GM23248 (cell line): ENCODE measurements around the gene SOX8. TPM values are rescaled to one million over a fixed set of nuclear protein-coding genes. Genes with fewer than 3 reads are reported as not detected.

ENCODE experiments used
- DNase-seq: peaks from one replicate; pipeline ENCODE4 v3.0.0-alpha.2; 2015
- H2AFZ ChIP-seq: fragments of 200-600 bp; sonication (generic); 2 replicates; pipeline ENCODE4 v1.6.1; 2016; ENCODE audit warnings: antibody characterized with exemption
- H3F3A ChIP-seq: fragments of 200-600 bp; sonication (generic); 2 replicates; pipeline ENCODE4 v1.6.1; 2016; ENCODE audit warnings: mild to moderate bottlenecking, antibody characterized with exemption, mixed run types; ENCODE audit not compliant: insufficient read depth
- H3K27ac ChIP-seq: fragments of 200-600 bp; sonication (generic); 2 replicates; pipeline ENCODE4 v1.5.1; 2016; ENCODE audit warnings: mild to moderate bottlenecking
- H3K27me3 ChIP-seq: fragments of 200-600 bp; sonication (generic); replicated peaks from 2 replicates; pipeline ENCODE4 v1.6.1; 2016; ENCODE audit warnings: mild to moderate bottlenecking; ENCODE audit not compliant: insufficient read depth
- H3K36me3 ChIP-seq: fragments of 200-600 bp; sonication (generic); 2 replicates; pipeline ENCODE4 v1.6.1; 2016; ENCODE audit warnings: low read depth, mild to moderate bottlenecking
- H3K4me1 ChIP-seq: fragments of 200-600 bp; sonication (generic); 2 replicates; pipeline ENCODE4 v1.6.1; 2016; ENCODE audit warnings: mild to moderate bottlenecking; ENCODE audit not compliant: insufficient read depth
- H3K4me2 ChIP-seq: fragments of 200-600 bp; sonication (generic); one replicate; pipeline ENCODE4 v1.6.1; 2016; ENCODE audit warnings: mild to moderate bottlenecking; ENCODE audit not compliant: unreplicated experiment
- H3K4me3 ChIP-seq: fragments of 200-600 bp; sonication (generic); 2 replicates; pipeline ENCODE4 v1.5.1; 2016; ENCODE audit warnings: mild to moderate bottlenecking
- H3K79me2 ChIP-seq: fragments of 200-600 bp; sonication (generic); 2 replicates; pipeline ENCODE4 v1.6.1; 2016; ENCODE audit warnings: mild to moderate bottlenecking; ENCODE audit not compliant: insufficient read depth
- H3K9ac ChIP-seq: fragments of 200-600 bp; sonication (generic); 2 replicates; pipeline ENCODE4 v1.6.1; 2016; ENCODE audit warnings: mild to moderate bottlenecking
- H3K9me2 ChIP-seq: fragments of 200-600 bp; sonication (generic); 2 replicates; pipeline ENCODE4 v1.6.1; 2016; ENCODE audit warnings: mixed run types, mild to moderate bottlenecking, moderate library complexity; ENCODE audit not compliant: insufficient read depth
- H3K9me3 ChIP-seq: fragments of 200-600 bp; sonication (generic); one replicate; pipeline ENCODE4 v1.6.1; 2017; ENCODE audit warnings: low read depth
- H4K20me1 ChIP-seq: fragments of 200-600 bp; sonication (generic); 2 replicates; pipeline ENCODE4 v1.6.0; 2016; ENCODE audit not compliant: insufficient read depth
- EZH2 ChIP-seq: fragments of 200-600 bp; sonication (generic); IDR thresholded peaks from 2 replicates; pipeline ENCODE4 v1.6.1; 2018; ENCODE audit warnings: antibody characterized with exemption, mild to moderate bottlenecking; ENCODE audit not compliant: insufficient read depth, poor library complexity, severe bottlenecking
- EZH2phosphoT487 ChIP-seq: fragments of 200-600 bp; sonication (generic); IDR thresholded peaks from 2 replicates; pipeline ENCODE4 v1.6.1; 2018; ENCODE audit warnings: antibody characterized with exemption, moderate library complexity, mild to moderate bottlenecking, low read depth; ENCODE audit not compliant: insufficient read depth
- WGBS, 2 experiments: methylation state at CpG; one replicate each; pipeline ENCODE4 v1.1.6; 2015 to 2017; ENCODE audit warnings: low lambda C conversion rate in 2 of 2, low coverage in 1 of 2; ENCODE audit errors: missing lambda C conversion rate in 2 of 2; 5-methylcytosine and 5-hydroxymethylcytosine counted together
- in situ Hi-C: fragments of 300-500 bp; cut with MboI; formaldehyde crosslinking; loops from 2 replicates; pipeline ENCODE4 v1.15.0; 2020
- polyA plus RNA-seq: library from polyadenylated mRNA; unstranded; fragments of >200 nt; fragmentation: Nextera tagmentation; extraction: Ambion mirVana; gene quantifications from 2 replicates; pipeline ENCODE4 v1.2.1, GENCODE V29; 2016
- total RNA-seq: library from RNA; depleted of rRNA; stranded (reverse); fragments of >200 nt; shearing (Covaris generic); gene quantifications from 2 replicates; pipeline ENCODE4 v1.2.3, GENCODE V29; 2014

The SOX8 gene
- total and polyA plus RNA-seq, 2 experiments from 2014 or later, result 0.15 to 0.43 TPM

- Histone ChIP-seq H3K9ac (no peak overlapping the region), H4K20me1 (no peaks in the 10 kb centered on the region), H3K4me3 (no peak overlapping the region), H2AFZ (no peak overlapping the region), H3K27ac (no peak overlapping the region), H3F3A (no peaks in the 10 kb centered on the region), H3K27me3 (peaks cover 18% of the 10 kb centered on the region), H3K4me2 (no peak overlapping the region), H3K9me3 (no peaks in the 10 kb centered on the region), H3K9me2 (no peaks in the 10 kb centered on the region), H3K79me2 (no peaks in the 10 kb centered on the region), H3K36me3 (no peaks in the 10 kb centered on the region), H3K4me1 (no peaks in the 10 kb centered on the region)
- DNase-seq, result no peak
- 43 to 46% methylated on average over 6 of the region's 6 CpGs for WGBS, 2 experiments
- in situ Hi-C loops, result no loop called here
- TF ChIP-seq EZH2 (no peak), EZH2phosphoT487 (no peak)
These were observed 15.1 kb downstream of the SOX8 start for GRCh38 chr16:996681-997080.

GRCh38 chr16:997440-998051 is 16.0 kb downstream of the SOX8 start:
- Histone ChIP-seq H3K9me3 (no peaks in the 10 kb centered on the region), H3K27me3 (peaks cover 20% of the 10 kb centered on the region), H3K9me2 (no peaks in the 10 kb centered on the region), H3F3A (no peaks in the 10 kb centered on the region), H3K9ac (no peak overlapping the region), H3K4me2 (no peak overlapping the region), H3K79me2 (no peaks in the 10 kb centered on the region), H3K4me3 (no peak overlapping the region), H3K27ac (no peak overlapping the region), H2AFZ (no peak overlapping the region), H3K36me3 (no peaks in the 10 kb centered on the region), H4K20me1 (no peaks in the 10 kb centered on the region), H3K4me1 (no peaks in the 10 kb centered on the region)
- in situ Hi-C loops, result no loop called here
- TF ChIP-seq EZH2phosphoT487 (no peak), EZH2 (no peak)
- 16 to 29% methylated on average over 28 to 39 of the region's 39 CpGs for WGBS, 2 experiments
- peak; percentile 42 for DNase-seq

- WGBS, 2 experiments, result 62 to 70% methylated on average over 11 of the region's 11 CpGs
- TF ChIP-seq EZH2 (no peak), EZH2phosphoT487 (no peak)
These were observed 16.6 kb downstream of the SOX8 start for GRCh38 chr16:998211-998610.

GRCh38 chr16:998615-999014 is 17.0 kb downstream of the SOX8 start:
- H3K79me2 ChIP-seq, result no peaks in the 10 kb centered on the region
- no peak overlapping the region for H2AFZ ChIP-seq
- no peaks in the 10 kb centered on the region for H3K9me3 ChIP-seq
- peaks cover 20% of the 10 kb centered on the region for H3K27me3 ChIP-seq
- TF ChIP-seq EZH2phosphoT487, result no peak
- TF ChIP-seq EZH2, result no peak
- H3F3A ChIP-seq, result no peaks in the 10 kb centered on the region
- in situ Hi-C loops, result no loop called here
- DNase-seq, result no peak
- H3K4me2 ChIP-seq, result no peak overlapping the region
- H3K4me1 ChIP-seq, result peaks cover 5% of the 10 kb centered on the region; the same call in 1 of the 2 replicates
- no peaks in the 10 kb centered on the region for H3K36me3 ChIP-seq
- WGBS, 2 experiments, result 61% methylated on average over 9 to 11 of the region's 11 CpGs
- no peaks in the 10 kb centered on the region for H4K20me1 ChIP-seq
- H3K9ac ChIP-seq, result no peak overlapping the region
- H3K4me3 ChIP-seq, result no peak overlapping the region
- H3K27ac ChIP-seq, result no peak overlapping the region
- H3K9me2 ChIP-seq, result no peaks in the 10 kb centered on the region

More at GRCh38 chr16:998211-998610, 16.6 kb downstream of the SOX8 start:
- H3K4me1 ChIP-seq, result peaks cover 5% of the 10 kb centered on the region; the same call in 1 of the 2 replicates
- no peaks in the 10 kb centered on the region for H3F3A ChIP-seq
- H4K20me1 ChIP-seq, result no peaks in the 10 kb centered on the region
- H3K4me2 ChIP-seq, result no peak overlapping the region
- in situ Hi-C loops, result no loop called here
- peaks cover 20% of the 10 kb centered on the region for H3K27me3 ChIP-seq
- no peak overlapping the region for H3K9ac ChIP-seq
- H3K9me2 ChIP-seq, result no peaks in the 10 kb centered on the region
- no peak for DNase-seq
- no peaks in the 10 kb centered on the region for H3K36me3 ChIP-seq
- H3K9me3 ChIP-seq, result no peaks in the 10 kb centered on the region
- no peak overlapping the region for H3K27ac ChIP-seq
- H2AFZ ChIP-seq, result no peak overlapping the region
- no peak overlapping the region for H3K4me3 ChIP-seq
- no peaks in the 10 kb centered on the region for H3K79me2 ChIP-seq

GRCh38 chr16:999677-1000076 is 18.1 kb downstream of the SOX8 start:
- H3K27ac ChIP-seq, result no peak overlapping the region
- H3K27me3 ChIP-seq, result peaks cover 20% of the 10 kb centered on the region
- no peaks in the 10 kb centered on the region for H3K9me2 ChIP-seq
- no peaks in the 10 kb centered on the region for H4K20me1 ChIP-seq
- H3K36me3 ChIP-seq, result no peaks in the 10 kb centered on the region
- no peak overlapping the region for H3K9ac ChIP-seq
- no peaks in the 10 kb centered on the region for H3F3A ChIP-seq
- no peak overlapping the region for H2AFZ ChIP-seq
- in situ Hi-C loops, result no loop called here
- H3K4me3 ChIP-seq, result no peak overlapping the region
- H3K4me2 ChIP-seq, result no peak overlapping the region
- H3K79me2 ChIP-seq, result no peaks in the 10 kb centered on the region
- H3K4me1 ChIP-seq, result peaks cover 8% of the 10 kb centered on the region; the same call in 1 of the 2 replicates
- WGBS, 2 experiments, result 67 to 85% methylated on average over 10 to 11 of the region's 11 CpGs
- no peak for TF ChIP-seq EZH2phosphoT487
- no peak for TF ChIP-seq EZH2
- DNase-seq, result no peak
- H3K9me3 ChIP-seq, result no peaks in the 10 kb centered on the region
